Right atrium auricular region (tissue), 2 donors: ENCODE data around the gene ADARB1. TPM values are rescaled to one million over a fixed set of nuclear protein-coding genes. Genes with fewer than 3 reads are reported as not detected.

Experiments used
- DNase-seq: peaks from one replicate; pipeline ENCODE4 v3.0.0-alpha.2; 2019; ENCODE audit warnings: low spot score
- H3K27ac ChIP-seq, 2 donors: fragments of 200-600 bp; sonication (generic); 1 replicate in 1 of 2; 2 replicates in 1 of 2; pipeline ENCODE4 v1.5.1; 2016 to 2019
- H3K27me3 ChIP-seq, 2 donors: fragments of 200-600 bp; sonication (generic); one replicate each; pipeline versions ENCODE4 v1.5.1 to v1.6.0; 2017 to 2019
- H3K36me3 ChIP-seq: fragments of 200-600 bp; sonication (generic); one replicate; pipeline ENCODE4 v1.5.1; 2016
- H3K4me1 ChIP-seq, 2 donors: fragments of 200-600 bp; sonication (generic); one replicate each; pipeline versions ENCODE4 v1.5.1 to v1.6.0; 2017 to 2019
- H3K4me3 ChIP-seq, 2 donors: fragments of 200-600 bp; sonication (generic); 1 replicate in 1 of 2; 2 replicates in 1 of 2; pipeline ENCODE4 v1.5.1; 2017 to 2019; ENCODE audit warnings: mild to moderate bottlenecking in 1 of 2, moderate library complexity in 1 of 2
- H3K9me3 ChIP-seq, 2 donors: fragments of 200-600 bp; sonication (generic); one replicate each; pipeline ENCODE4 v1.5.1; 2019
- total RNA-seq, 2 donors: library from RNA; depleted of rRNA; stranded (reverse); fragments of >200 nt; gene quantifications; one replicate each; pipeline ENCODE4 v1.1.0, GENCODE V29; 2016
- TF ChIP-seq, protein P1 (sequence below), 2 donors: fragments of 200-600 bp; sonication (generic); IDR thresholded peaks; one replicate each; pipeline ENCODE4 v1.5.1; 2019; ENCODE audit warnings: antibody characterized with exemption in 2 of 2

Gene ADARB1
- total RNA-seq, 2 donors from 2014 or later = 7.5 to 10.5 TPM

DNA sequence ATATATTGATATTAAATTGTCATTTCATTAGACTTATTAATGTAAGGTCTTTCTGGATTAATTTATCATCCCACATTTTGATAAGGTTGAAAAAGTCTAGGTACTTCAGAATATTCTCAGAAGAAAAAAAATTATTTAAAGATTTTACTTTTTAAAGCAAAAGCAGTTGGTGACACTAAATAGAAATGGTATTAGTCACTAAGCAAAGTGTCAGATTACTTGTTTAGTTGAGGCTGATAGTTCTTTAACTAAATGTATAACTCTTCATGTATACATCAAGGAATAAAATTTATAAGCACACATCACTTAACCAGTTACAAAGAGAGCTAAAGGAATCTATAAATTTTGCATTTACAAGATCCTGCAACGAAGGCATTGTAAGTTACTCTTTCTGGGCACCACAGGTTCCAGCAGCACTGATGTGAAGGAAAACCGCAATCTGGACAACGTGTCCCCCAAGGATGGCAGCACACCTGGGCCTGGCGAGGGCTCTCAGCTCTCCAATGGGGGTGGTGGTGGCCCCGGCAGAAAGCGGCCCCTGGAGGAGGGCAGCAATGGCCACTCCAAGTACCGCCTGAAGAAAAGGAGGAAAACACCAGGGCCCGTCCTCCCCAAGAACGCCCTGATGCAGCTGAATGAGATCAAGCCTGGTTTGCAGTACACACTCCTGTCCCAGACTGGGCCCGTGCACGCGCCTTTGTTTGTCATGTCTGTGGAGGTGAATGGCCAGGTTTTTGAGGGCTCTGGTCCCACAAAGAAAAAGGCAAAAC, 101.1 kb downstream of the ADARB1 start:
- Histone ChIP-seq H3K27me3 (no peaks in the 10 kb centered on the region), H3K4me3 (no peak overlapping the region), H3K36me3 (peaks cover 36% of the 10 kb centered on the region), H3K27ac (no peak overlapping the region), H3K9me3 (no peaks in the 10 kb centered on the region), H3K4me1 (no peaks in the 10 kb centered on the region)
- TF ChIP-seq, protein P1, sequence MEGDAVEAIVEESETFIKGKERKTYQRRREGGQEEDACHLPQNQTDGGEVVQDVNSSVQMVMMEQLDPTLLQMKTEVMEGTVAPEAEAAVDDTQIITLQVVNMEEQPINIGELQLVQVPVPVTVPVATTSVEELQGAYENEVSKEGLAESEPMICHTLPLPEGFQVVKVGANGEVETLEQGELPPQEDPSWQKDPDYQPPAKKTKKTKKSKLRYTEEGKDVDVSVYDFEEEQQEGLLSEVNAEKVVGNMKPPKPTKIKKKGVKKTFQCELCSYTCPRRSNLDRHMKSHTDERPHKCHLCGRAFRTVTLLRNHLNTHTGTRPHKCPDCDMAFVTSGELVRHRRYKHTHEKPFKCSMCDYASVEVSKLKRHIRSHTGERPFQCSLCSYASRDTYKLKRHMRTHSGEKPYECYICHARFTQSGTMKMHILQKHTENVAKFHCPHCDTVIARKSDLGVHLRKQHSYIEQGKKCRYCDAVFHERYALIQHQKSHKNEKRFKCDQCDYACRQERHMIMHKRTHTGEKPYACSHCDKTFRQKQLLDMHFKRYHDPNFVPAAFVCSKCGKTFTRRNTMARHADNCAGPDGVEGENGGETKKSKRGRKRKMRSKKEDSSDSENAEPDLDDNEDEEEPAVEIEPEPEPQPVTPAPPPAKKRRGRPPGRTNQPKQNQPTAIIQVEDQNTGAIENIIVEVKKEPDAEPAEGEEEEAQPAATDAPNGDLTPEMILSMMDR (IDR thresholded peaks at IDR 0.05) = no peak
- no peak for DNase-seq

DNA sequence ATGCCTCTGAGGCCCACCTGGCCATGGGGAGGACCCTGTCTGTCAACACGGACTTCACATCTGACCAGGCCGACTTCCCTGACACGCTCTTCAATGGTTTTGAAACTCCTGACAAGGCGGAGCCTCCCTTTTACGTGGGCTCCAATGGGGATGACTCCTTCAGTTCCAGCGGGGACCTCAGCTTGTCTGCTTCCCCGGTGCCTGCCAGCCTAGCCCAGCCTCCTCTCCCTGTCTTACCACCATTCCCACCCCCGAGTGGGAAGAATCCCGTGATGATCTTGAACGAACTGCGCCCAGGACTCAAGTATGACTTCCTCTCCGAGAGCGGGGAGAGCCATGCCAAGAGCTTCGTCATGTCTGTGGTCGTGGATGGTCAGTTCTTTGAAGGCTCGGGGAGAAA, 101.8 kb downstream of the ADARB1 start:
- no peaks in the 10 kb centered on the region for H3K9me3 ChIP-seq
- H3K36me3 ChIP-seq = peaks cover 41% of the 10 kb centered on the region
- DNase-seq = no peak
- no peaks in the 10 kb centered on the region for H3K4me1 ChIP-seq
- H3K27ac ChIP-seq = no peak overlapping the region
- H3K4me3 ChIP-seq = no peak overlapping the region
- H3K27me3 ChIP-seq = no peaks in the 10 kb centered on the region
- TF ChIP-seq, protein P1 (IDR thresholded peaks at IDR 0.05) = no peak

GRCh38 chr21:45177039-45177438, 102.7 kb downstream of the ADARB1 start:
- Histone ChIP-seq H3K9me3 (no peaks in the 10 kb centered on the region), H3K27ac (no peak overlapping the region), H3K4me3 (no peak overlapping the region), H3K36me3 (peaks cover 49% of the 10 kb centered on the region), H3K27me3 (no peaks in the 10 kb centered on the region), H3K4me1 (no peaks in the 10 kb centered on the region)
- TF ChIP-seq, protein P1 (IDR thresholded peaks at IDR 0.05) = no peak
- no peak for DNase-seq

GRCh38 chr21:45178070-45178608, 103.8 kb downstream of the ADARB1 start:
- DNase-seq = no peak
- TF ChIP-seq, protein P1 (IDR thresholded peaks at IDR 0.05) = no peak
- H3K9me3 ChIP-seq = no peaks in the 10 kb centered on the region
- H3K27me3 ChIP-seq = no peaks in the 10 kb centered on the region
- no peak overlapping the region for H3K27ac ChIP-seq
- H3K4me3 ChIP-seq = no peak overlapping the region
- H3K36me3 ChIP-seq = peaks cover 46% of the 10 kb centered on the region
- no peaks in the 10 kb centered on the region for H3K4me1 ChIP-seq

- Histone ChIP-seq H3K4me1 (no peaks in the 10 kb centered on the region), H3K27ac (no peak overlapping the region), H3K9me3 (no peaks in the 10 kb centered on the region), H3K27me3 (no peaks in the 10 kb centered on the region), H3K36me3 (peaks cover 46% of the 10 kb centered on the region), H3K4me3 (no peak overlapping the region)
- TF ChIP-seq, protein P1 (IDR thresholded peaks at IDR 0.05) = no peak
- no peak for DNase-seq
These were observed 104.6 kb downstream of the ADARB1 start for GRCh38 chr21:45178971-45179370.
